GM23338 (cell line): ENCODE results near the gene PARD3. TPM values are rescaled to one million over a fixed set of nuclear protein-coding genes. Genes with fewer than 3 reads are reported as not detected.

Source experiments
- ATAC-seq: fragments of 200-7000 bp; cut with Tn5 transposase; 3 replicates; pipeline ENCODE4 v1.9.1; 2020
- DNase-seq: peaks from one replicate; pipeline ENCODE4 v3.0.0-alpha.2; 2015; ENCODE audit warnings: low spot score
- H2AFZ ChIP-seq: fragments of 200-600 bp; sonication (generic); 2 replicates; pipeline ENCODE4 v1.8.0; 2016; ENCODE audit warnings: antibody characterized with exemption, mild to moderate bottlenecking, moderate library complexity
- H3F3A ChIP-seq: fragments of 200-600 bp; sonication (generic); replicated peaks from 2 replicates; pipeline ENCODE4 v1.8.0; 2017; ENCODE audit warnings: antibody characterized with exemption, mixed run types, low read depth
- H3K27ac ChIP-seq: fragments of 200-600 bp; sonication (generic); 2 replicates; pipeline ENCODE4 v1.6.1; 2016; ENCODE audit warnings: low read depth
- H3K27me3 ChIP-seq: fragments of 200-600 bp; sonication (generic); 2 replicates; pipeline ENCODE4 v1.8.0; 2016; ENCODE audit warnings: mild to moderate bottlenecking, mixed run types, moderate library complexity; ENCODE audit not compliant: insufficient read depth
- H3K36me3 ChIP-seq: fragments of 200-600 bp; sonication (generic); 2 replicates; pipeline ENCODE4 v1.8.0; 2016; ENCODE audit warnings: mild to moderate bottlenecking; ENCODE audit not compliant: insufficient read depth
- H3K4me1 ChIP-seq: fragments of 200-600 bp; sonication (generic); 2 replicates; pipeline ENCODE4 v1.8.0; 2016; ENCODE audit warnings: mild to moderate bottlenecking, moderate library complexity; ENCODE audit not compliant: insufficient read depth
- H3K4me2 ChIP-seq: fragments of 200-600 bp; sonication (generic); 2 replicates; pipeline ENCODE4 v1.7.1; 2017; ENCODE audit warnings: mixed run types
- H3K4me3 ChIP-seq: fragments of 200-600 bp; sonication (generic); 2 replicates; pipeline ENCODE4 v1.6.1; 2016; ENCODE audit warnings: mixed run types
- H3K79me2 ChIP-seq: fragments of 200-600 bp; sonication (generic); replicated peaks from 2 replicates; pipeline ENCODE4 v1.8.0; 2017; ENCODE audit warnings: mild to moderate bottlenecking; ENCODE audit not compliant: insufficient read depth
- H3K9me2 ChIP-seq: fragments of 200-600 bp; sonication (generic); 2 replicates; pipeline ENCODE4 v1.8.0; 2017; ENCODE audit not compliant: insufficient read depth
- H4K20me1 ChIP-seq: fragments of 200-600 bp; sonication (generic); replicated peaks from 2 replicates; pipeline ENCODE4 v1.8.0; 2017; ENCODE audit warnings: mild to moderate bottlenecking; ENCODE audit not compliant: insufficient read depth
- H3K27ac Mint-ChIP-seq: 2 replicates; pipeline ENCODE4 v1.8.0; 2020; ENCODE audit warnings: inconsistent platforms, mild to moderate bottlenecking, moderate library complexity, mixed read lengths
- H3K27me3 Mint-ChIP-seq: 3 replicates; pipeline ENCODE4 v1.8.0; 2022; ENCODE audit warnings: low read depth, mild to moderate bottlenecking, moderate library complexity, mixed read lengths, inconsistent platforms; ENCODE audit not compliant: insufficient read depth, poor library complexity
- H3K36me3 Mint-ChIP-seq: 3 replicates; pipeline ENCODE4 v1.8.0; 2021; ENCODE audit warnings: low read depth, mild to moderate bottlenecking, inconsistent platforms, moderate library complexity, mixed read lengths
- H3K4me1 Mint-ChIP-seq: 3 replicates; pipeline ENCODE4 v1.8.0; 2020; ENCODE audit warnings: mild to moderate bottlenecking, inconsistent platforms, mixed read lengths
- H3K4me3 Mint-ChIP-seq: 3 replicates; pipeline ENCODE4 v1.8.0; 2021; ENCODE audit warnings: moderate library complexity, mild to moderate bottlenecking, inconsistent platforms, mixed read lengths
- H3K9me3 Mint-ChIP-seq: 3 replicates; pipeline ENCODE4 v1.8.0; 2020; ENCODE audit warnings: moderate library complexity, mild to moderate bottlenecking, inconsistent platforms, mixed read lengths
- CTCF ChIP-seq, 2 experiments: fragments of 200-600 bp in 1 of 2; sonication (generic) in 1 of 2; conservative IDR thresholded peaks; 2 replicates each; pipeline versions ENCODE4 v1.5.1 to v1.6.1; 2016 to 2017; ENCODE audit warnings: antibody characterized with exemption in 2 of 2, low read depth in 2 of 2, mild to moderate bottlenecking in 2 of 2, moderate library complexity in 1 of 2
- EZH2 ChIP-seq: fragments of 200-600 bp; sonication (generic); IDR thresholded peaks from one replicate; pipeline ENCODE4 v1.8.0; 2017; ENCODE audit warnings: antibody characterized with exemption, mild to moderate bottlenecking, low read depth; ENCODE audit not compliant: unreplicated experiment
- JUNB ChIP-seq: IDR thresholded peaks from one replicate; pipeline ENCODE4 v1.6.1; 2016; ENCODE audit warnings: antibody characterized with exemption; ENCODE audit not compliant: unreplicated experiment
- NANOG ChIP-seq: IDR thresholded peaks from 2 replicates; pipeline ENCODE4 v1.6.1; 2016; ENCODE audit warnings: antibody characterized with exemption, borderline replicate concordance
- ZNF331 ChIP-seq: fragments of 250-450 bp; sonication (Bioruptor Pico); IDR thresholded peaks from 2 replicates; pipeline ENCODE4 v1.5.0; 2020; ENCODE audit warnings: low read depth, mild to moderate bottlenecking, moderate library complexity
- polyA plus RNA-seq: library from polyadenylated mRNA; unstranded; fragments of >200 nt; fragmentation: Nextera tagmentation; extraction: Ambion mirVana; gene quantifications from 2 replicates; pipeline ENCODE4 v1.2.1, GENCODE V29; 2016
- total RNA-seq: library from RNA; depleted of rRNA; stranded (reverse); fragments of >200 nt; shearing (Covaris generic); gene quantifications from 2 replicates; pipeline ENCODE4 v1.2.3, GENCODE V29; 2014
- TF ChIP-seq, protein P1 (sequence below): fragments of 250-450 bp; sonication (Bioruptor Pico); IDR thresholded peaks from 2 replicates; pipeline ENCODE4 v1.5.0; 2020; ENCODE audit warnings: mild to moderate bottlenecking, moderate library complexity

PARD3 gene
- total and polyA plus RNA-seq, 2 experiments from 2014 or later: 30.2 to 51.4 TPM

- Histone ChIP-seq H4K20me1 (no peaks in the 10 kb centered on the region), H3K4me1 (no peaks in the 10 kb centered on the region; the same call in 1 of the 2 replicates), H3K4me3 (no peak overlapping the region), H3K36me3 (no peaks in the 10 kb centered on the region), H3K4me2 (no peak overlapping the region), H3F3A (no peaks in the 10 kb centered on the region), H3K27ac (no peak overlapping the region), H3K9me2 (no peaks in the 10 kb centered on the region), H2AFZ (no peak overlapping the region), H3K79me2 (no peaks in the 10 kb centered on the region), H3K27me3 (no peaks in the 10 kb centered on the region)
- Mint-ChIP-seq H3K36me3 (no peaks in the 10 kb centered on the region; the same call in 2 of the 3 replicates), H3K27me3 (peaks cover 2% of the 10 kb centered on the region), H3K27ac (no peak overlapping the region), H3K9me3 (peaks cover 5% of the 10 kb centered on the region; the same call in 1 of the 3 replicates), H3K4me3 (no peak overlapping the region), H3K4me1 (peaks cover 15% of the 10 kb centered on the region)
- TF ChIP-seq EZH2 (no peak), JUNB (no peak), ZNF331 (CRISPR knock-in tag) (no peak), CTCF (conservative IDR thresholded peaks at IDR 0.05; ENCODE audit: low read depth in 2 of 2) (peak; percentile 17 to 40; a peak in 2 of 4 replicates)
- DNase-seq (no peak), ATAC-seq (no peak)
Measured at GRCh38 chr10:34223658-34224057, 591.4 kb downstream of the PARD3 start.

- H3K4me1 ChIP-seq: no peaks in the 10 kb centered on the region; the same call in 1 of the 2 replicates
- no peak overlapping the region for H3K4me2 ChIP-seq
- H3K27me3 ChIP-seq: no peaks in the 10 kb centered on the region
- H3K27ac ChIP-seq: no peak overlapping the region
- H3K36me3 Mint-ChIP-seq: no peaks in the 10 kb centered on the region; the same call in 2 of the 3 replicates
- TF ChIP-seq CTCF (conservative IDR thresholded peaks at IDR 0.05; ENCODE audit: low read depth in 2 of 2) (peak in 1 of 2 experiments; percentile 35; a peak in 2 of 4 replicates), NANOG (no peak)
- TF ChIP-seq, protein P1, sequence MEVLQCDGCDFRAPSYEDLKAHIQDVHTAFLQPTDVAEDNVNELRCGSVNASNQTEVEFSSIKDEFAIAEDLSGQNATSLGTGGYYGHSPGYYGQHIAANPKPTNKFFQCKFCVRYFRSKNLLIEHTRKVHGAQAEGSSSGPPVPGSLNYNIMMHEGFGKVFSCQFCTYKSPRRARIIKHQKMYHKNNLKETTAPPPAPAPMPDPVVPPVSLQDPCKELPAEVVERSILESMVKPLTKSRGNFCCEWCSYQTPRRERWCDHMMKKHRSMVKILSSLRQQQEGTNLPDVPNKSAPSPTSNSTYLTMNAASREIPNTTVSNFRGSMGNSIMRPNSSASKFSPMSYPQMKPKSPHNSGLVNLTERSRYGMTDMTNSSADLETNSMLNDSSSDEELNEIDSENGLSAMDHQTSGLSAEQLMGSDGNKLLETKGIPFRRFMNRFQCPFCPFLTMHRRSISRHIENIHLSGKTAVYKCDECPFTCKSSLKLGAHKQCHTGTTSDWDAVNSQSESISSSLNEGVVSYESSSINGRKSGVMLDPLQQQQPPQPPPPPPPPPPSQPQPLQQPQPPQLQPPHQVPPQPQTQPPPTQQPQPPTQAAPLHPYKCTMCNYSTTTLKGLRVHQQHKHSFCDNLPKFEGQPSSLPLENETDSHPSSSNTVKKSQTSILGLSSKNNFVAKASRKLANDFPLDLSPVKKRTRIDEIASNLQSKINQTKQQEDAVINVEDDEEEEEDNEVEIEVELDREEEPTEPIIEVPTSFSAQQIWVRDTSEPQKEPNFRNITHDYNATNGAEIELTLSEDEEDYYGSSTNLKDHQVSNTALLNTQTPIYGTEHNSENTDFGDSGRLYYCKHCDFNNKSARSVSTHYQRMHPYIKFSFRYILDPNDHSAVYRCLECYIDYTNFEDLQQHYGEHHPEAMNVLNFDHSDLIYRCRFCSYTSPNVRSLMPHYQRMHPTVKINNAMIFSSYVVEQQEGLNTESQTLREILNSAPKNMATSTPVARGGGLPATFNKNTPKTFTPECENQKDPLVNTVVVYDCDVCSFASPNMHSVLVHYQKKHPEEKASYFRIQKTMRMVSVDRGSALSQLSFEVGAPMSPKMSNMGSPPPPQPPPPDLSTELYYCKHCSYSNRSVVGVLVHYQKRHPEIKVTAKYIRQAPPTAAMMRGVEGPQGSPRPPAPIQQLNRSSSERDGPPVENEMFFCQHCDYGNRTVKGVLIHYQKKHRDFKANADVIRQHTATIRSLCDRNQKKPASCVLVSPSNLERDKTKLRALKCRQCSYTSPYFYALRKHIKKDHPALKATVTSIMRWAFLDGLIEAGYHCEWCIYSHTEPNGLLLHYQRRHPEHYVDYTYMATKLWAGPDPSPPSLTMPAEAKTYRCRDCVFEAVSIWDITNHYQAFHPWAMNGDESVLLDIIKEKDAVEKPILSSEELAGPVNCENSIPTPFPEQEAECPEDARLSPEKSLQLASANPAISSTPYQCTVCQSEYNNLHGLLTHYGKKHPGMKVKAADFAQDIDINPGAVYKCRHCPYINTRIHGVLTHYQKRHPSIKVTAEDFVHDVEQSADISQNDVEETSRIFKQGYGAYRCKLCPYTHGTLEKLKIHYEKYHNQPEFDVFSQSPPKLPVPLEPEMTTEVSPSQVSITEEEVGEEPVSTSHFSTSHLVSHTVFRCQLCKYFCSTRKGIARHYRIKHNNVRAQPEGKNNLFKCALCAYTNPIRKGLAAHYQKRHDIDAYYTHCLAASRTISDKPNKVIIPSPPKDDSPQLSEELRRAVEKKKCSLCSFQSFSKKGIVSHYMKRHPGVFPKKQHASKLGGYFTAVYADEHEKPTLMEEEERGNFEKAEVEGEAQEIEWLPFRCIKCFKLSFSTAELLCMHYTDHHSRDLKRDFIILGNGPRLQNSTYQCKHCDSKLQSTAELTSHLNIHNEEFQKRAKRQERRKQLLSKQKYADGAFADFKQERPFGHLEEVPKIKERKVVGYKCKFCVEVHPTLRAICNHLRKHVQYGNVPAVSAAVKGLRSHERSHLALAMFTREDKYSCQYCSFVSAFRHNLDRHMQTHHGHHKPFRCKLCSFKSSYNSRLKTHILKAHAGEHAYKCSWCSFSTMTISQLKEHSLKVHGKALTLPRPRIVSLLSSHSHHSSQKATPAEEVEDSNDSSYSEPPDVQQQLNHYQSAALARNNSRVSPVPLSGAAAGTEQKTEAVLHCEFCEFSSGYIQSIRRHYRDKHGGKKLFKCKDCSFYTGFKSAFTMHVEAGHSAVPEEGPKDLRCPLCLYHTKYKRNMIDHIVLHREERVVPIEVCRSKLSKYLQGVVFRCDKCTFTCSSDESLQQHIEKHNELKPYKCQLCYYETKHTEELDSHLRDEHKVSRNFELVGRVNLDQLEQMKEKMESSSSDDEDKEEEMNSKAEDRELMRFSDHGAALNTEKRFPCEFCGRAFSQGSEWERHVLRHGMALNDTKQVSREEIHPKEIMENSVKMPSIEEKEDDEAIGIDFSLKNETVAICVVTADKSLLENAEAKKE (CRISPR knock-in tag): no peak
- peaks cover 2% of the 10 kb centered on the region for H3K27me3 Mint-ChIP-seq
- no peak overlapping the region for H2AFZ ChIP-seq
- no peak for DNase-seq
- no peaks in the 10 kb centered on the region for H4K20me1 ChIP-seq
- peaks cover 15% of the 10 kb centered on the region for H3K4me1 Mint-ChIP-seq
- peak; percentile 70 for ATAC-seq
- no peaks in the 10 kb centered on the region for H3F3A ChIP-seq
- H3K9me2 ChIP-seq: peaks cover 5% of the 10 kb centered on the region; the same call in 1 of the 2 replicates
- H3K4me3 Mint-ChIP-seq: no peak overlapping the region
- no peak overlapping the region; the same call in 1 of the 2 replicates for H3K27ac Mint-ChIP-seq
- H3K9me3 Mint-ChIP-seq: peaks cover 5% of the 10 kb centered on the region; the same call in 1 of the 3 replicates
- H3K36me3 ChIP-seq: no peaks in the 10 kb centered on the region
- H3K79me2 ChIP-seq: no peaks in the 10 kb centered on the region
- H3K4me3 ChIP-seq: no peak overlapping the region
Measured at GRCh38 chr10:34222359-34222758, 592.7 kb downstream of the PARD3 start.
